HG02678 (cell line): ENCODE measurements around the gene TTC13.

Experiments
- ATAC-seq: cut with Tn5 transposase; IDR thresholded peaks from one replicate; pipeline ENCODE4 v1.9.1; 2021; ENCODE audit warnings: mild to moderate bottlenecking, moderate library complexity; ENCODE audit not compliant: unreplicated experiment

TTC13 gene

DNA sequence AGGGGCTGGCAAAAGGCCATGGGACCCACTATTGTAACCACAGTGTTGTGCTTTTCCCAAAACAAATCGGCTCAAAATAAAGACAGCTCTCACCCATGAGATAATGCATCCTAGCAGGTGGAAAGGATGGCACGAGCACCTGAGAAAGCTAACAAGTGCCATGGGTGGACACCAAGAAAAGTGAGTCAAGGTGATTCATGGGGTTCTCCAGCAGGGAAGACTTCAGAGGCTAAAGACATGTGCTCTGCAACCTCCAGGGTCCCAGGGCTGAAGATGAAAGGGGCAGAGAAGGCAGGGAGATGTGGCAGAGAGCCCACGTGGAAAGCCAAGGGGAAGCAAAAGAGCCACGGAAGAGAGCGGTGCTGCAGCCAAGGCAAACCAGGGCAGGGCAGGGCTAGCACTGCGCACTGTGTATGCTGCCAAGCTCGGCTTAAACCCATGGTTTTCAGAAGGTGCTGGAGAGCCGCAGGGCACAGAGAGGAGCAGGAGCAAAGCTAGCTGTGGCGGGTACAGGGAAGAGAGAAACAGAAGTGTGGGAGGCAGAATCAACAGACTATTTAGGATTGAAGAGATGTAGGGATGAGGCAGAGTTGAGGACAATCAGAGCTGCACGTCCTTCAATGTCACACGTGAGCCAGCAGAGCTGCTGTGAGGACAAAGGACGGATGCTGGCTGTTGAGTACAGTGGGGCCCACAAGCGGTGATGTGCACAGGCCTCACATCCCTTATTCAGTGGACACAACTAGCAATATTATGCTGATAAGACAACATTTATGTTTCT lies 68.5 kb downstream of the TTC13 start:
- no peak for ATAC-seq

DNA sequence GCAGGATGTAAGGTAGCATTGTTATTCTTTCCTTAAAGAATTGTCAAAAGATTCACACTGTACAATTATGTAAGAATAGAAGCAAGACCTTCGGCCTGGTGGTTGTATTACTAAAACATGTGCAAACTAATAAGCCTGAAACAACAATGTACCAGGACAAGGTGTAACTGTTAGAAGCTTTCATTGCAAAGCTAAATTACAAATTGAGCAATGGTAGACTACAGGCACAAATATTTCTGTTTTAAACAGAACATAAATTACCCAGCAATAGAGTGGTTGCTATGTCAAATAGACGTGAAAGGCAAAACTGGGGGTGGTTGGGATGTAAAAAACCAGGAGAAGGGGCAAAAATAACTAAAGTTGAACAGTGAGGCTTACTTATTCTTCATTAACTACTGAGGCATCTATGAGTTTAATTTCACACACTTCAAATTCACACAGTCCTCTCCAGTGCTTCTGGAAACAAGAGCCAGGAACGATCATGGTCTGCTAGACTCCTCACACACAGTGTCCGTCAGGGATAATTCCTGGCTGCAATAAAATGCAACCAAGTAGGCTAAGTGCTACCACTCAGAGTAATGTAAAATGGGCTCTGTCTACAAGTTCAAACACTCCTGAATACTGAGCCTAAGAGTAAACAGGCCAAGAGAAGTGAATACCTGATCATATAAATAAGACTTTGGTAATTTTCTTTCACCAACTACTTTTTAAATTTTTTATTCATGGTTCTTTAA lies 71.0 kb downstream of the TTC13 start:
- ATAC-seq = no peak

DNA sequence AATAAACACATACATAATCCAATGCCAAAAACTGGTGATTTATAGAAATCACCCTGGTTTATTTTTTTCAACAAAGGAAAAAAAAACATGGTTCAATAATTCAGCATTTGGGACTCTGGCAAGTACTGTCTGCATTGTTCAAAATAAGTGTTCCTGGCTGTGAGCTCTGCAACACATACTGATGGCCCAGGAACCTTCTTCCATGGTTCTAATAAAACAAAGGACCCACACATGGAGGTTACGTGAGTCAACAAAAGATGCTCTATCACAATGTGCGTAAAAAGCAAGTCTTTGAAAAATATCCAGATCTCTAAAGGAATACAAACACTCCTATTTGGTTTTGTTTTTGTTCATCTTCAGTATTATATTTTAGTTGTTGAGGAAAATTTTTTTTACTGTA lies 72.4 kb downstream of the TTC13 start:
- no peak for ATAC-seq

DNA sequence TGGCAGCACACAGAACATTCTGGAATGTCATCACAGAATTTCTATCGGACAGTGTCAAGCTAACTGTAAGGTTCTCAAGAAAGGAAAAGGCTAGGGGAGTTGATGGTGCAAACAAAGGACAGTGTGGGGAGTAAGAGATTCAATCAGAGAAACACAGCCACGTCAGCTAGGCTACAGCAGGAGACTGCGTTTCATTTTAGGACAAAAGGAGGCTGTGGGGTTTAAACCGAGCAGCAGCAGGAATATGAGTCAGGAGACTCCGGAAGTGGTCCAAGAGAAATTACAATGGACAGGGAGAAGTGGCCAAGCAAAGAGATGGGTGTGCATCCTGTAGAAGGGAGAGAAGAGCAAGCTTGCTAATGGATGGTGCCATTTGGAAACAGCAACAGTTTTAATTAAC lies 72.9 kb downstream of the TTC13 start:
- ATAC-seq = no peak

DNA sequence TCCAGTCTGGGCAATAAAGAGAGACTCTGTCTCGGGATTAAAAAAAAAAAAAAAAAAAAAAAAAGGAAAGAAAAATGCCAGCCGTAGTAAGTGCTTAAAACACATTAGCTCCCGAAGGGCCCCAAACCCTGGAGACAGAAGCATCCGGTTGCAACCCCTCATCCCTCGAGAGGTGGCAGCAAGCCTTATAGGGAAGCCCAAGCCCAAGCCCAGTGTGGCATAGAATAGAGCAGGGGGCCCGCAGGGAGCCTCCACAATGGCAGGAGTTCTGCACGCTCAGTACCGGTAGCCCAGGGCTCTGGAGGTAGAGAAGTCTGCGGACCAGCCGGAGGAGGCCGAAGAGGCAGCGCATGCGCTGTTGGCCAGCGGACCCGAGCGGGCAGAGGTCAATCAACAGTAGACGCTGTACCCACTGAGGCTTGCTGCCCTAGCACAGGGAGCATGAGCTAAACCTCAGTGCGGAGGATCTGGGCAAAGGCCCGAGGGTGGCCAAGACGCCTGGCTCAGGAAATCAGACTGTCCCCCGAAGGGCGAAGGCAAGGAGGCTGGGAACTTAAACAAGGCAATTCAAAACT lies 76.2 kb downstream of the TTC13 start:
- ATAC-seq = no peak

DNA sequence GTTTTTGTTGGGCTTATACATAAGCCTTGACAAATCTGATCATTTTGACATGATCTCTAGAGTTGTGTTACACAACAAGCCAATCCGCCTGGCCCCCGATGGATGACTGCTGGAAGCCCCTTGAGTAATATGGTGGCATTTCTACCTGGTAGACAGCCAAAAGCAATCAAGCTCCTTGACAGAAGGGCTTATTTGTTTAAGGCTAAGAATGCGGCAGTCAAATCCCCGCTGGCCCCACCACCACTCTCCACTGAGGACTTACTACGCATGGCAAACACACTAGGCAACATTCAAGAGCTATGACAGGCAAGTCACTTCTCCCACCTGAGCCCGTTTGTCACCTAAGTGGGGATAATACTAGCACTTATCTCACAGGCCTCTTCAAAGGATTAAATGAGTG lies 77.0 kb downstream of the TTC13 start:
- ATAC-seq = no peak

DNA sequence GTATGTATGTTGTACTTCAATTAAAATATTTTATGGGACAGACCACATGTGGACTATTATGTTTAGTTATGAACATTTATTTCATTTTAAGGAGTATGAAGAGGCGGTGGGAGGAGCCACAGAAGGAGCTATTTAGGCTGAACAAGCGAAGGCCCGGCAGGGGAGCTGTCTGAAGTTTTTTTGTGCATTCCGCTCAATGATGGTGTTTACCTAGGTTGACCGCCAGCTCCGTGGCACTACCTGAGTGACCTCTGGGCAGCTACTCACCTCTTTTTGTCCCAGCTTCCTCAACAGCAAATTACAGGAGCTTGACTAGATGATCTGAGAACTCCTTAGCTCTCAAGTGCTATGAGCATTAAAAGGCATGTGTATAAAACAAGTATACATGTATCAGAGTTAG lies 77.7 kb downstream of the TTC13 start:
- no peak for ATAC-seq

DNA sequence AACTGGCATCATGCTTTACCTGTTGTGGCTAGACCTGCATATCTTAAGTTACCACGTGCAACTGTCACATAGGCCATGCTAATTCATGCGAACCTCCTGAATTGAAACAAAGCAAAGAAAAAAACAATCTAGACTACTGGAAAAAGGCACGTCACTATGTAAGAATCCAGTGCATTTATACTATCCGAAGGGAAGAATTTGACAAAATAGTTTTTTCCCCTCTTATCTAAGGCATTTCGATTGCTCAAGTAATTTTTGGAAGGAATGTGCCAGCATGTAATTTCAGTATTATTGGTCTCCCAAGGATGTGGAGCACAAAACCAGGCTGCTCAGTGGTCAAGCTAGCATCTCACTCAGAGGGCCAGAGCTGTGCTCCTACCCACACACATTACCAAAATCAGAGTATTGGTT lies 78.8 kb downstream of the TTC13 start:
- no peak for ATAC-seq

DNA sequence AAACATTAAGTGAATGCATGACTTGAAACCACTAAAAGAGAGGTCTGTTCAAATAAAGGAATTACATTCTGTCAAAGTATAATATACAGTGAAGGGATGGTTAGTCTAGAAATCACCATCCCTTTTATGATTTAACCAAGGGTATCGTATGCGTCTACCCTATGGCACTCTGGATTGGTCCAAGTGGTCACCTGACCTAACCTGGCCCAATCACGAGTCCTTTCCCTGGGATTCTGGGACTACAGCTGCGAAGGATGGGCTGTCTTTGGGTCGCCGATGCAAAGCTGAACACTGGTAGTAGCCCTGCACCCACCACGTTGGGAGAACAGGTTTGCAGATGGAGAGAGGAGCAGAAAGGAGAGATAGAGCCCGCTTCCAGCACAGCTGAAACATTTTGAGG lies 79.9 kb downstream of the TTC13 start:
- ATAC-seq = no peak

DNA sequence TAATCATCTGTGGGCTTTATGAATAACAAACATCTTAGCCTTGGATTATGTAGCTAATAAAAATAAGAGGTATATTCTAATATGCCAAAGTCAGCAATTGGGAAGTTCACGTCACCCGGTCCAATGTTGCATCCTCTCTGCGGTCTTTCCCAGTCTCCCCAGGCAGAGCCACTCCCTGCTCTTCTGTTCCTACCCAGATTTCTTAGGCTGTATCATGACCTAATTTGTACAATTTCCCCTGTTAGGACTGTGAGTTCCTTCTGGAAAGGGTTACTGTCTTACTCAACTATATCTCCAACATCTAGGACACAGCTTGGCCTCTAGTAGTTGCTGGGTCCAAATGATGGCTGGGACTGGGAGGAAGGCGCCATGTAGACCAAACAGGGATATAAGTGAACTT lies 80.5 kb downstream of the TTC13 start:
- ATAC-seq = no peak

DNA sequence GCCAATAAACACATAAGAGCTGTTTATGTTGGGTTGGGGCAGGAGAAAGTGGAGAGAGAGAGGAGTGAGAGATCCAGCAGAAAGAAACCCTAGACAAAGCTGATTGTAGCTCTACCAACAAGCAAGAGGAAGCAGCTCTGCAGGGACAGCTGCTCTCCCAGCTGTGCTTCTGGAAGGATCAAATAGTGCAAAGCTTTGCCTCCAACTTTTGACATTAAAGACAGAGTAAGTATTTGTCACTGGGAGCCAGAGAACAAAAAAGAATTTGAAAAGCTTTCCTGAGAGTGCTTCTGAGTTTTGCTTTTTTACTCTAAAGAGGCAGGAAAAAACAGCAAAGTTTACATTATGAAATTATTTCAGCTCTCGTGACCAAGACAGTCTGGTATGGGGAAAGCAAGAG lies 81.9 kb downstream of the TTC13 start:
- no peak for ATAC-seq

DNA sequence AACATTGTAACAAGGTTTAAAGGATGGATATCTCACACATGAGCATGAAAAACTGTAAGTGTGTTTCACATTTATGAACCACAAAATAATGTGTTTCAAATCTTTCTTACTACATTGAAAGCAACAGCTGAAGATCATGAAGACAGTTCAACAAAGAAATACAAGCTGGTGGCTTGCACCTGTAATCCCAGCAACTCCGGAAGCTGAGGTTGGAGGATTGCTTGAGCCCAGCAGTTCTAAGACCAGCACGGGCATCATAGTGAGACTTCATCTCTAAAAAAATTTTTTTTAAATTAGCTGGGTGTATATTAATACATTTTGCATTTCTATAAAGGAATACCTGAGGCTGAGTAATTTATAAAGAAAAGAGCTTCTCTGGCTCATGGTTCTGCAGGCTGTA lies 83.2 kb downstream of the TTC13 start:
- ATAC-seq = no peak

DNA sequence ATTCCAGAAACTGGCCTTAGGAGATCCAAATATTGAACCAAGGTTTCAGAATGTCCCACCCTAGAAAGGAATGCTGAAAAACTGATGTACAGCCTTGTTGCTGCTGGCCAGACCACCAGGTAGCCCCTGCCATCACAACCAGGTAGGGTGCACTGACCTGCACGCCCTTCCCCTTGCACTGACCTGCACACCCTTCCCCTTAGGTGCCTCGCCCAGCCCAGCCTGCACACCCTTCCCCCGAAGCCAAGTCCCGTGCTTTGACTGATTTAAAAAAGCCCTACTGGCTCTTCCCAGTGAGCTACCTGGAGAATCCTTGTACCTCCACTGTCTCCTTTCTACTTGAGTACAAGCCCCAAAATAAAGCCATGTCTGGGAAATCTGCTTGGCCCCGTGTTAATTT lies 84.0 kb downstream of the TTC13 start:
- no peak for ATAC-seq

DNA sequence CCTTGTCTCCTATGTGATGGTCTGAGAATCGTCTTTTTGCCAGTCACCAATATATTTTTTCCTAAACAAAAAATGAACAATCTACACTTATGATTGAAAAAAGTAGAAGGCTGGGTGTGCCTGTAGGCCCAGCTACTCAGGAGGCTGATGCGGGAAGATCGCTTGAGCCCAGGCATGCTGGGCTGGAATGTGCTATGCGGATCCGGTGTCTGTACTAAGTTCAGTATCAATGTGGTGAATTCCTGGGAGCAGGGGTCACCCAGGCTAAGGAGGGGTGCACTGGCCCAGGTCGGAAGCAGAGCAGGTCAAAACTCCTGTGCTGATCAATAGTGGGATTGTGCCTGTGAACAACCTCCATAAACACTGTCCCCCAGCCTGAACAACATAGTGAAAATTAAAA lies 84.6 kb downstream of the TTC13 start:
- ATAC-seq = no peak

DNA sequence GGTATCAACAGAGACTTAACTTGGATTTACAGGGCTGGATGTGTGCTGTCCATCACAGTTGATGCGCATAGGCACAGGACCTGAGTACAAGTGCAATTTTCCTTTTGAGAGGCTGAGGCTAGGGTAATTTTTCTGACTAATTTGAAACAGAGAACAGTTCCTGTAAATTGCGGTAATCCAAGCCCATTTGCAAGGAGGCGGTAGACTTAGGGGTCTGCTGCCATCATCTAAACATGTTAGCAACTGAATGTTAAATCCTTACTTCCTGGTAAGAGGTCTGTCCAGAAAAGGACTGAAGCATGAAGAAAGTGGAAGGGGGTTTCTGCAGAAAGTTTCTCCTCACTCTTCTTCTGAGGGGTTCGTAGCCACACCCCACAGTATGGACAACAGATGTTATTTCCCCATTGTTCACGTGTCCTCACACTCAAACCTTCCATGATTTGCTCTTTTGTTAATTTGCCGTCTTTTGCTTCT lies 86.6 kb downstream of the TTC13 start:
- ATAC-seq = no peak

DNA sequence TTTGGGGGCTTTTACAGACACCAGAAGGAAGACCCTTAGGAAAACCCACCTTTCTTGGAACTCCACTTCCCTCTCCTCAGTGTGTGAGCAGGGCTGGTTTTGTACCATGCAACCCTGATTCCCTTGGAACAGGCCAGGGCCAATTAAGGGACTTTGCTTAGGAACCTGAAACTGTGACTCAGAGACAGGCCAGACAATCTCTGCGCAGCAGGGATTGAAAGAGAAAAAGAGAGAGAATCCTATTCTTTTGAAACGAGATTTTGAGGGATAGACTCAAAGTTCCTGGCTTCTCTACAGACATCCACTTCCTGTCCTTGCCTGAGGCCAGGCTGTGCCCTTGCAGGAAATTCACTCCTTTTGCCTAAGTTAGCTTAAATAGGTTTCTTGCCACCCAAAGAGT lies 87.2 kb downstream of the TTC13 start:
- ATAC-seq = no peak

DNA sequence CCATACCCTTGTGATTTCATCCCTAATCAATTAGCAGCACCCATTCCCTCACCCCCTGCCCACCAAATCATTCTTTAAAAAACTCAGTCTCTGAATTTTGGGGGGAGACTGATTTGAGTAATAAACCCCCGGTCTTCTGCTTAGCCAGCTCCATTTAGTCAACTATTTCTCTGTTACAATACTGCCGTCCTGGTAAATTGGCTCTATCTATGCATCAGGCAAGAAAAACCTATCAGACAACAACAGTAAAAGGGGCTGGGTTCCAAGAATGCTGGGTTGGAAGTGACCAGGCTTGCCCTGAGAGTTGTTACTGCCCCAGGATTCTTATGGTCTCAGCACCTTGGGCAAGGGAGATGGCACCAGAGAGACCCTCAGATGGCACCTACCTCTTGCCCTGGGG lies 94.0 kb downstream of the TTC13 start:
- ATAC-seq = no peak

DNA sequence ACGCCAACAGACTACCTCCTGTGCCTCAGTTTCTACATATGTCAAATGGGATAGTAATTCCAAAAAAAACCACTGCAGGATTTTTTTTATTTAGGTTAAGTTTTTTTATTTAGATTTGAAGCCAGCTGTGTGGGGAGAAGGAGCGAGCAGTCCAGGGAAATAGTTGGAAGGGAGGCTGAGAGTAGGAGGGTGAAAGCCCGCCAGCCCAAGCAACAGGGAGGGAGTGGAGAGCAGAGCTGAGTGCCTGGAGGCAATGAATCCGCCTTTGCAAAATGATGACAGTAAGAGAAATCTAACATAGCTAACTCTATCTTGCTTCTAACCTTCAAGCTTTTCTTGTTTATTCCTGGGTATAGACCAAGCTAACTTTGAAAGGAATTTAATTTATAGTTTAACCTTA lies 94.7 kb downstream of the TTC13 start:
- no peak for ATAC-seq

DNA sequence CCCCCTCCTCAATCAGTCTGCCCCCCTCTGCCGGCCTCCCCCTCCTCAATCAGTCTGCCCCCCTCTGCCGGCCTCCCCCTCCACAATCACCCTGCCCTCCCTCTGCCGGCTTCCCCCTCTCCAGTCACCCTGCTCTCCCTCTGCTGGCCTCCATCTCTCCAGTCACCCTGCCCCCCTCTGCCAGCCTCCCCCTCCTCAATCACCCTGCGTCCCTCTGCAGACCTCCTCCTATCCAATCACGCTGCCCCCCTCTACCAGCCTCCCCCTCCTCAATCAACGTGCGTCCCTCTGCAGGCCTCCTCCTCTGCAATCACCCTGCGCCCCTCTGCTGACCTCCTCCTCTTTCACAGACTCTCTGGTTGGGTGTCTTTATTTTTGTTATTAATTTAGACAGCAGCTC lies 98.9 kb downstream of the TTC13 start:
- no peak for ATAC-seq

DNA sequence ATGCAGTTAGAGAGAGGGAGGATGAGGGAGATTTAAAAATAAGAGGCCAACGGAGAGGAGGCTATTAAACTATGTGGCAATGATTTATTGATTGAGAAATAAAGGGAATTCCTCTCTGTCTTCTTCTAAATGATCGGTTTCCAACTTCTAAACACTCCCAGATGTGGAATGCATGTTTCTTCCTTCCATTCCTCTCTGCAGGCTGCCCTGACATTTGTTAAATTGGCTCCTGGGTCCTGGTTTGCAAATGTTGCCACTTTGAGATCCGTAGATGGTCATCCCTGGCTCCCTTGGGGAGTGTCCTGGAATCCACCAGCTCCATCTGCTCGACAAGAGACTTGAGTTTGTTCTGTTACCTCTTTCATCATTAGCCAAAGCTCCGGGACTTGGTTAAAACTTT lies 100.1 kb downstream of the TTC13 start:
- ATAC-seq = no peak

DNA sequence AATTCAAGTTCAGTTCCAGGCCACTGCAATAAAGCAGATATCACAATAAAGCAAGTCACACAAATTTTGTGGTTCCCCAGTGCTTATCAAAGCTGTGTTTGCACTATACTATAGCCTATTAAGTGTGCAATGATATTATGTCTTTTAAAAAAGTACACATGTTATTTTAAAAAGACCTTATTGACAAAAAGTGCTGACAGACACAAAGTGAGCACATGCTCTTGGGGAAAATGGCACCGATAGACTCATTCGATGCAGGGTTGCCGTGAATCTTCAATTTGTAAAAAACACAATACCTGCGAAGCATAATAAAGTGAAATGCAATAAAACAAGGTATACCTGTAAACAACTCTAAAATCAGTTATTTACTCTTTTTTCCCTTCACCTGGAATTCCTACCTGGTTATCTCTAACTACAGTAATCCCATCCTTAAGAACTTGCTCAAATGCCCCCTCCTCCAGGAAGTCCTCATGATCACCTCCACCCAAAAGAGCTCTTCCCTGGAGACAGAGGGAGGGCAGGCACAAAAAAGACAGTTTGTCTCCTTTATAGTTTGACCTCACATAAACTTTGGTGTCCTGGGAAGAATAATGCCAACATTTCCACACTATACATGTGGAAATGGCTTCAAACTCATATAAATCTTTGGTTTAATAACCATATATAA lies 100.6 kb downstream of the TTC13 start:
- no peak for ATAC-seq
